Stimulated activated CD8-positive, alpha-beta memory T cell treated with anti-CD3 and anti-CD28 coated beads, Interleukin-2, amount 100 ng/mL, for 1 hour (primary cell): Measurements from ENCODE around the gene SLC36A4.
"Not testable (repeated sequence)": the region's sequence is repeated elsewhere in the genome, so short reads cannot be mapped to it uniquely, and the experiment has no call there.

Experiments
- DNase-seq, 2 donors: peaks; one replicate each; pipeline ENCODE4 v3.0.0-alpha.2; 2020; ENCODE audit warnings: low read depth in 2 of 2

SLC36A4 gene

GRCh38 chr11:93122535-93123235 lies 75.1 kb downstream of the SLC36A4 start:
- DNase-seq, result no peak

GRCh38 chr11:93118276-93118675 lies 79.5 kb downstream of the SLC36A4 start:
- DNase-seq, result no peak

DNA sequence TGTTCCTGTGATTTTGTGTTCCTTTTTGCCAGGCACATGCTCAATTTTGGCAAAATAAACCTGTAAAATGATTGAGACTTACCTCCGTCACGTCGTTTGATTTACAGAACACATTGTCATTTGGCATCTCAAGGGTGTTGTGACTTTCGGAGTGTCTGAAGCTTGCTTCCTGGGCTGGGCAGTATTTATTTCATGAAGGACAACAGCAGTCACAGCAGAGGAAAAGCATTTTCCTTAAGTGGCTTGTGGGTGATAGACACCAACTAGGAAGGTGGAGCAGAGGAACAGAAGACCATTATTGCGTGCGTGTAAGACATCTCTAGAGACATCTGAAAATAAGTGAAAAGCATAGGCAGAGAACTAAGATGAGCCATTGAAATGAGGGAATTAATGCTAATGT lies 80.2 kb downstream of the SLC36A4 start:
- DNase-seq, result no peak

DNA sequence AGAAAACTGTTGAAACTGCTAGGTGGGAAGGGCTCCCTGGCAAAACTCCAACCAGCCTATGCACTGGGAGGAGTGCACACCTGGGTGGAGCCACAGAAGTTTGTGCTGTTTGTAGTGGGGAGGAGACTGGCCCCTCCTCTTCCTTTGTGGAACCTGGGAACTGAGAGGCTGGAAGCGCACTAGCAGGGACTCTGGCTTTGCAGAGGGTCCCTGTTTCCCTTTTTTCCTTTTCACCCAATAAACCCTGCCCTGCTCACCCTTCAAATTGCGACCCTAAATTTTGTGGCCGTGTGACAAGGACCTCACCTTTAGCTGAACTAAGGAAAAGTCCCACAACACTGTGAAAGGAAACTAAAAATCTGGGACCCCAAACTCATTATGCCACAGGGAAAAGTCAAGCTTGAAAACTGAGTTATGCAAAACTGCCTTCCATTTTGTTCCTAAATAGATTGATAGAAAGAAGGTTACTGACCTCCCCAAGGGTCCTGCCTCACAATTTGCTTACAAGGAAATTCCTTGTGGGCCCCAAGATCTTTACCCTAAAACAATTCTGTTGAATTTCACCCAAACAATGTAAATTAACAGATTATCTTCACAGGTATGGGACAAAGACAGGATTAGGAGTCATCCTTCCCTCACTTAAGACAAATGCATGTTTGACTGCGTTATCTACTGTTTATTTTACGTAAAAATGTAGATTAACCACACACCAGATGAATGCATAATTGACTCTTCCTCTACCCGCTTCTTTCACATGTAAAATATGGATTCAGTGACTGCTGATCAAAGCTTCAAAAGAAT lies 81.0 kb downstream of the SLC36A4 start:
- no peak for DNase-seq

- DNase-seq, result no peak
These were observed 83.5 kb downstream of the SLC36A4 start for GRCh38 chr11:93114304-93114703.

DNA sequence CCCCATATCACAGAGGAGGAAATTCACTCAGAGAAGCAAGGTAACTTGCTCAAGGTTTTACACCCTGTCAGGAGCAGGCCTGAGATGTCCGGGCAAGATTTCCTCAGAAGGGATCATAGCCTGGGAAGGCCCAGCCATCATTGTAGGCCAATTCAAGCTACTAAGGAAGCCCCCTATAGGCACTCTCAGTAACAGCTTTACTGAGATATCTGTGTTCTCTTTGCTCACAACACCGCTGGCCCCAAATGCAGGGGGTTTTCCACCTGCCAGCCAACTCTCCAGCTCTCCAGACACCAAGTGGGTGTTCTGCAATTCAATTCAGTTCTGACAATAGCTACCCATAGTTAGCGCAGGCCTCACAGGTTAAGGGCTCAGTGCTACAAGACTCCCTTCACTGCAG lies 84.0 kb downstream of the SLC36A4 start:
- DNase-seq, result no peak

- DNase-seq, result not testable (repeated sequence)
These were observed 86.6 kb downstream of the SLC36A4 start for GRCh38 chr11:93111147-93111546.

DNA sequence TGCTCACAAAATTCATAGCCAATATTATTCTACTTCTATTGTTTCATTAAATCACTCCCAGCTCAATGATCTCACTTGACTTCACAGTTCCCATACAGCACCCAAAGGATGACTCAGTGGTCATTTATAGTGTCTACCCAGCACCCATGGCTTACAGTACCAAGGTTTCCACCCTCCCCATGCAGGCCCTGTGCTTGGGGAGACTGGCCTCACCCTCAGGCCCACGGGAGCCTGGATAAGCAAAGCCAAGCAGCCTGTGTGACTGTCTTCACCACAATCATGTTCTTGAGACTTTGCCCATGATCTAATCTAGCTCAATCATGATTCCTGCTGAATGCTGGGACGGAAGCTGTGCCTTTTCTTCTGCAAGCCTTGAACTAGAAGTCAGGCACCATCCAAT lies 97.6 kb downstream of the SLC36A4 start:
- no peak for DNase-seq

GRCh38 chr11:93099806-93100205 lies 98.0 kb downstream of the SLC36A4 start:
- DNase-seq, result no peak
